A549 (cell line): ENCODE data around the gene ANKHD1.

Experiments used
- CEBPB ChIP-seq, 2 experiments: fragments of >200 bp in 1 of 2; sonication (Bioruptor Twin) in 1 of 2; formaldehyde crosslinking in 1 of 2; IDR thresholded peaks; 2 replicates each; pipeline ENCODE4 v1.6.1; 2012 to 2016
- CHD2 ChIP-seq: fragments of 150-350 bp; IDR thresholded peaks from 2 replicates; pipeline ENCODE4 v1.6.1; 2014; ENCODE audit warnings: low read length; ENCODE audit not compliant: partially characterized antibody
- ELK1 ChIP-seq: fragments of 150-350 bp; IDR thresholded peaks from 2 replicates; pipeline ENCODE4 v1.6.1; 2014; ENCODE audit warnings: low read depth, mild to moderate bottlenecking, low read length

DNA sequence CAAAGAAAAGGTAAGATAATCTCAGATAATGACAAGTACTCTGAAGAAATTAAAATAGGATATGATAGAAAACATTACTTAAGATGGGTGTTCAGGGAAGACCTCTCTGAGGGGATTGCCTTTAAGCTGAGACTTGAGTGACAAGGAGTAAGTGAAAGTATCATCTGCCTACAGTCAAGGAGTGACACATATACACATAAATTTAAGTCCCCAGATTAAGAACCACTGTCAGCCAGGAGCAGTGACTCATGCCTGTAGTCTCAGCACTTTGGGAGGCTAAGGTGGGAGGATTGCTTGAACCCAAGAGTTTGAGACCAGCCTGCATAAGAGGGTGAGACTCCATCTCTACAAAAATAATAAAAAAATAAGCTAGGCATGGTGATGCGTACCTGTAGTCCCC lies 19.7 kb upstream of the ANKHD1 start:
- no peak for TF ChIP-seq CEBPB (IDR thresholded peaks at IDR 0.05)
- no peak for TF ChIP-seq CHD2
- no peak for TF ChIP-seq ELK1
